ENCODE data around the gene DMWD.

- TF ChIP-seq POLR2A (IDR thresholded peaks at IDR 0.05) (no peak), CTCF (IDR thresholded peaks at IDR 0.05) (no peak)
Measured at GRCh38 chr19:45793178-45793564, 526 bp upstream of the DMWD start.
